Panc1 (cell line): ENCODE measurements around the gene ZRANB1.

ENCODE experiments used
- POLR2AphosphoS5 ChIP-seq: IDR thresholded peaks from 2 replicates; pipeline ENCODE4 v1.6.1; 2012; ENCODE audit warnings: mild to moderate bottlenecking, low read depth, low read length, moderate library complexity
- TF ChIP-seq, protein P1 (sequence below): fragments of 450-650 bp; IDR thresholded peaks from 2 replicates; pipeline ENCODE4 v1.5.1; 2017; ENCODE audit warnings: mild to moderate bottlenecking
- TF ChIP-seq, protein P2 (sequence below), 2 experiments: IDR thresholded peaks; 2 replicates each; pipeline ENCODE4 v1.6.1; 2011 to 2012; ENCODE audit warnings: low read depth in 2 of 2, control low read depth in 1 of 2, low read length in 1 of 2, mild to moderate bottlenecking in 1 of 2, moderate library complexity in 1 of 2; ENCODE audit not compliant: insufficient read depth in 1 of 2

DNA sequence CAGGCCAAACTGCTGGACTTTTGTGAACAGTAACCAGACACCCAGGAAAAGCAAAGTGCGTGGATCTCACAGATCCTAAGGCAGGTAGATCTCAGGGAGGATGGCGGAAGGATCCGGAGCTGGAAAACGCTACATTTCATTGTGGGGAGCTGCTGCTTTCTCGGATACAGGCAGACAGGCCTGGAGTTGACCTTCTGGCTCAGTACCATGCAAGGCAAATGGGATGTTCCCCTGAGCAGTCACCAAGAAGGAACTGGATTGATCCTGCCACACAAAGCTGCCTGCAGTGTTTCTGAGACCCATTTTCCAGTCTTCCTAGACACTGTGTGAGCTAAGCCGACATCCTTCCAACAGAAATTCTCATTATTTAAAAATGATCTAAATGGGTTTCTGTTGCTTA lies 65.5 kb downstream of the ZRANB1 start:
- TF ChIP-seq, protein P1, sequence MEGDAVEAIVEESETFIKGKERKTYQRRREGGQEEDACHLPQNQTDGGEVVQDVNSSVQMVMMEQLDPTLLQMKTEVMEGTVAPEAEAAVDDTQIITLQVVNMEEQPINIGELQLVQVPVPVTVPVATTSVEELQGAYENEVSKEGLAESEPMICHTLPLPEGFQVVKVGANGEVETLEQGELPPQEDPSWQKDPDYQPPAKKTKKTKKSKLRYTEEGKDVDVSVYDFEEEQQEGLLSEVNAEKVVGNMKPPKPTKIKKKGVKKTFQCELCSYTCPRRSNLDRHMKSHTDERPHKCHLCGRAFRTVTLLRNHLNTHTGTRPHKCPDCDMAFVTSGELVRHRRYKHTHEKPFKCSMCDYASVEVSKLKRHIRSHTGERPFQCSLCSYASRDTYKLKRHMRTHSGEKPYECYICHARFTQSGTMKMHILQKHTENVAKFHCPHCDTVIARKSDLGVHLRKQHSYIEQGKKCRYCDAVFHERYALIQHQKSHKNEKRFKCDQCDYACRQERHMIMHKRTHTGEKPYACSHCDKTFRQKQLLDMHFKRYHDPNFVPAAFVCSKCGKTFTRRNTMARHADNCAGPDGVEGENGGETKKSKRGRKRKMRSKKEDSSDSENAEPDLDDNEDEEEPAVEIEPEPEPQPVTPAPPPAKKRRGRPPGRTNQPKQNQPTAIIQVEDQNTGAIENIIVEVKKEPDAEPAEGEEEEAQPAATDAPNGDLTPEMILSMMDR = no peak
- TF ChIP-seq POLR2AphosphoS5 = no peak
- TF ChIP-seq, protein P2, sequence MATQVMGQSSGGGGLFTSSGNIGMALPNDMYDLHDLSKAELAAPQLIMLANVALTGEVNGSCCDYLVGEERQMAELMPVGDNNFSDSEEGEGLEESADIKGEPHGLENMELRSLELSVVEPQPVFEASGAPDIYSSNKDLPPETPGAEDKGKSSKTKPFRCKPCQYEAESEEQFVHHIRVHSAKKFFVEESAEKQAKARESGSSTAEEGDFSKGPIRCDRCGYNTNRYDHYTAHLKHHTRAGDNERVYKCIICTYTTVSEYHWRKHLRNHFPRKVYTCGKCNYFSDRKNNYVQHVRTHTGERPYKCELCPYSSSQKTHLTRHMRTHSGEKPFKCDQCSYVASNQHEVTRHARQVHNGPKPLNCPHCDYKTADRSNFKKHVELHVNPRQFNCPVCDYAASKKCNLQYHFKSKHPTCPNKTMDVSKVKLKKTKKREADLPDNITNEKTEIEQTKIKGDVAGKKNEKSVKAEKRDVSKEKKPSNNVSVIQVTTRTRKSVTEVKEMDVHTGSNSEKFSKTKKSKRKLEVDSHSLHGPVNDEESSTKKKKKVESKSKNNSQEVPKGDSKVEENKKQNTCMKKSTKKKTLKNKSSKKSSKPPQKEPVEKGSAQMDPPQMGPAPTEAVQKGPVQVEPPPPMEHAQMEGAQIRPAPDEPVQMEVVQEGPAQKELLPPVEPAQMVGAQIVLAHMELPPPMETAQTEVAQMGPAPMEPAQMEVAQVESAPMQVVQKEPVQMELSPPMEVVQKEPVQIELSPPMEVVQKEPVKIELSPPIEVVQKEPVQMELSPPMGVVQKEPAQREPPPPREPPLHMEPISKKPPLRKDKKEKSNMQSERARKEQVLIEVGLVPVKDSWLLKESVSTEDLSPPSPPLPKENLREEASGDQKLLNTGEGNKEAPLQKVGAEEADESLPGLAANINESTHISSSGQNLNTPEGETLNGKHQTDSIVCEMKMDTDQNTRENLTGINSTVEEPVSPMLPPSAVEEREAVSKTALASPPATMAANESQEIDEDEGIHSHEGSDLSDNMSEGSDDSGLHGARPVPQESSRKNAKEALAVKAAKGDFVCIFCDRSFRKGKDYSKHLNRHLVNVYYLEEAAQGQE (IDR thresholded peaks at IDR 0.05; ENCODE audit: insufficient read depth in 1 of 2, low read depth in 2 of 2, low read length in 1 of 2) = no peak
